Keratinocyte (primary cell): ENCODE data around the gene PRKAG2.

ENCODE experiments used
- CTCF ChIP-seq, 3 experiments: IDR thresholded peaks in 1 of 3; conservative IDR thresholded peaks in 1 of 3; optimal IDR thresholded peaks in 1 of 3; 2 replicates in 2 of 3; 3 replicates in 1 of 3; pipeline versions ENCODE3 to v1.5.1; 2011; ENCODE audit warnings: low read length in 3 of 3, mild to moderate bottlenecking in 3 of 3, moderate library complexity in 2 of 3, control low read depth in 1 of 3, inconsistent platforms in 1 of 3; ENCODE audit not compliant: insufficient read depth in 2 of 3; ENCODE audit errors: extremely low read depth in 1 of 3
- EZH2 ChIP-seq: IDR thresholded peaks from one replicate; pipeline ENCODE4 v1.6.1; 2012; ENCODE audit warnings: inconsistent platforms, mild to moderate bottlenecking, low read length, moderate library complexity

- TF ChIP-seq CTCF (optimal IDR thresholded peaks at IDR 0.05 in 1 of 3, IDR thresholded peaks at IDR 0.05 in 1 of 3, conservative IDR thresholded peaks at IDR 0.05 in 1 of 3; ENCODE audit: extremely low read depth in 1 of 3, insufficient read depth in 2 of 3, low read length in 3 of 3) (no peak), EZH2 (no peak)
Observed at GRCh38 chr7:151732834-151733592, 143.9 kb downstream of the PRKAG2 start.
